Thymus (tissue), 11 donors: ENCODE measurements around the gene SOBP. TPM values are rescaled to one million over a fixed set of nuclear protein-coding genes. Genes with fewer than 3 reads are reported as not detected.

Experiments
- DNase-seq, 9 donors: peaks; one replicate each; pipeline ENCODE4 v3.0.0-alpha.2; 2013; ENCODE audit warnings: low spot score in 9 of 9, low read depth in 6 of 9, missing footprints in 1 of 9
- H3K27ac ChIP-seq, 2 donors: one replicate each; pipeline ENCODE4 v1.5.1; 2013; ENCODE audit warnings: control low read depth in 1 of 2, low read depth in 1 of 2, low read length in 1 of 2, mild to moderate bottlenecking in 1 of 2, moderate library complexity in 1 of 2
- H3K27me3 ChIP-seq, 2 donors: one replicate each; pipeline ENCODE4 v1.5.1; 2013; ENCODE audit warnings: low read length in 1 of 2; ENCODE audit not compliant: control insufficient read depth in 2 of 2, insufficient read depth in 1 of 2
- H3K36me3 ChIP-seq, 2 donors: one replicate each; pipeline ENCODE4 v1.5.1; 2013; ENCODE audit warnings: low read length in 1 of 2, mild to moderate bottlenecking in 1 of 2, moderate library complexity in 1 of 2; ENCODE audit not compliant: control insufficient read depth in 2 of 2, insufficient read depth in 2 of 2
- H3K4me1 ChIP-seq, 2 donors: one replicate each; pipeline ENCODE4 v1.5.1; 2013; ENCODE audit warnings: low read length in 2 of 2; ENCODE audit not compliant: control insufficient read depth in 2 of 2, insufficient read depth in 2 of 2
- H3K4me3 ChIP-seq, 2 donors: one replicate each; pipeline ENCODE4 v1.5.1; 2013; ENCODE audit warnings: low read length in 2 of 2, control low read depth in 1 of 2, mild to moderate bottlenecking in 1 of 2
- H3K9me3 ChIP-seq, 2 donors: one replicate each; pipeline ENCODE4 v1.5.1; 2013; ENCODE audit warnings: low read length in 1 of 2, mild to moderate bottlenecking in 1 of 2; ENCODE audit not compliant: control insufficient read depth in 2 of 2, insufficient read depth in 1 of 2
- WGBS: extraction: QIAGEN DNeasy Blood & Tissue Kit; methylation state at CpG from one replicate; pipeline ENCODE4 v1.1.7; 2013; 5-methylcytosine and 5-hydroxymethylcytosine counted together
- polyA plus RNA-seq: library from polyadenylated mRNA; stranded (reverse); fragments of 200-250 nt; gene quantifications from one replicate; pipeline ENCODE4 v1.2.3, GENCODE V29; 2013
- total RNA-seq: library from RNA; stranded (reverse); fragments of 120-200 nt; gene quantifications from one replicate; pipeline ENCODE4 v1.2.4, GENCODE V29; 2013
- donor health status: healthy.

SOBP gene
- total and polyA plus RNA-seq, 2 donors: 4.1 to 4.2 TPM

DNA sequence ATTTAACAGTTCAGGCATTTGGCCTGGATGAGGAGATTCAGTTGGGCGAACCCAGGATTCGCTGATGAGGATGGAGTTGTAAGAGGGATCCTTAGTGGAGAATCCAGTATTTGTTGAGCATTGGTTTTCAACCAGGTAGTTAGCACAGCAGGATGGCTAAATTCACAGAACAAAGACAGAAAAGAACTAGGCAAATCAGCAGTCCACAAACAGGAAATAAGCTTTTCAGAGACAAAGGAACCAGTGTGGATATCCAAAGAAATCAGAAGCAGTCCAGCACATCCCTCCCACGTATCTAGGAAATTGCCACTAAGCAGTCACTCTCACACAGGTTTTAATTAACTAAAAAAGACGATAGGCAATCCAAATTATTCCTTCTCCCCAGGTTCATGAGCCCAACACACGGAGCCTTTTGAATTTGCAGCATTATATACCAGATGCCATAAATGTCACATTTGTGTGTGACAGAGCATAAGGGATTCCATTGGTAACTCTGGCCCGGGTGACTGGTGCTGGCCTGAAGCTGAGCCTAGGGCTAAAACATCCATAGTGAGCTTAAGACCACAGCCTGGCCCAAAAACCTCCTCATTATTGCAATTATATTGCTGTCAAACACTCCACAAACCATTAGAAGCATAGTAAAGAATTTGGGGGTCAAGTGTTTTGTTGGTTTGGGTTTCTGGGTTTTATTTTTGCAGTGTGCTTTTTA, 131.5 kb downstream of the SOBP start:
- WGBS: 96% methylated on average over 6 of the region's 6 CpGs
- peaks cover 0 to 2% of the 10 kb centered on the region in 2 donors for H3K27me3 ChIP-seq

DNA sequence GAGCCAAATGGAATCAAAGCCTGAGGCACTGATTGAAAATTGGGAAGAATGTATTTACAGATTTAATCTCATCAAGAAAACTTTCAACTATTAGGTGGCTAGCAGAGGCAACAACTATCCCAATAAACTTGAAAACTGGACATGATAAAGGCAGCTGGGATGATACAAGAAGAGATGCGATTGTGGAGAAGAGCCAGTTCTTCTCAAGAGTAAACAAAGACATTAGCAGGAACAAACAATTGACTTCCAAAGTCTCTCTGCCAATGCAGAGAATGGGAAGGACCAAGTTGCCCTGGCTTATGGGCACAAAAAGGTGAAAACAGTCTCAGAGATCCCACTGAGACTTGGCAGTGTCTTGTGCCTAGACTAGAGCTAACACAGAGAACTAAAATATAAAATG, 132.4 kb downstream of the SOBP start:
- Histone ChIP-seq H3K4me1 (peaks cover 7 to 16% of the 10 kb centered on the region in 2 donors), H3K36me3 (no peaks in the 10 kb centered on the region), H3K27ac (no peak overlapping the region), H3K27me3 (peaks cover 0 to 5% of the 10 kb centered on the region in 2 donors), H3K9me3 (no peaks in the 10 kb centered on the region), H3K4me3 (no peak overlapping the region)
- DNase-seq: no peak
- WGBS: 98% methylated on average over 1 of the region's 1 CpG

More for the DNA sequence above, 131.5 kb downstream of the SOBP start:
- Histone ChIP-seq H3K4me1 (peaks cover 7 to 16% of the 10 kb centered on the region in 2 donors), H3K4me3 (no peak overlapping the region), H3K27ac (no peak overlapping the region), H3K36me3 (no peaks in the 10 kb centered on the region), H3K9me3 (no peaks in the 10 kb centered on the region)
- DNase-seq: no peak

DNA sequence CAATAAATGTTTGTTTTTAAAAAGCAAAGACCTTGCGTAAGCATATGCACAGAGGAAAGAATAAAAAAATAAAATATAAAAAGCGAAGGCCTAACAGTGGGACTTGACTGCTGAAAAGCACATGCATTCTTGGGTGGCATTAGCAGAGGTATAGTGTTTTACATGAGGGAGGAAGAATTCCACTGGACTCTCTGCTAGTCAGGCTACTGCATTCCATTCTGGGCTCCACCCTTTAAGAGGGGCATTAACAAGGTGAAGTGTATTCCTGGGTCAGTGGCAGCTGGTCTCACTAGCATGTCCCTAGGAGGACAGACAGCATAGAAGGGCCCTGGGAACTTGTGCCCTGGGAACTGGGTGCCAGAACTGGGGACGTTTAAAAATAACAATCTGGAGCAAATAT, 134.1 kb downstream of the SOBP start:
- WGBS: 96% methylated on average over 3 of the region's 3 CpGs
- no peaks in the 10 kb centered on the region for H3K9me3 ChIP-seq
- no peak for DNase-seq

DNA sequence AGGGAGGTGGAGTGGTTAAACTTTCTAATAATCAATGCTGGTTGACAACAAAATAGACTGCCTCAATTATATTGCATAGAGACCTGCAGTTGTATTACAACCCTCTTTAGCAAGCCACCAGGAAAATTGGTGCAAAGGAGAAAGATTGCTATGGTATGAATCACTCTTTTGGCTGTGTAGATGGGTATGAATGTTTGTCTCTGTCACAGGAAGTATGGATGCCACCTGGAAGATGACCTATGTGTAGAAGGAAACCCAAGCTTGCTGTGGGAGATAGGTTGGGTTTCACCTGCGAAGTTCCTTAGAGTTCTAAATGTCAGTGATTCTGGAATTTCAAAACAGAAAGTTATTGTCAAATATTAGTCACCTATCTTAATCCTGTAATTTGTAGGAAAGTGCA, 134.6 kb downstream of the SOBP start:
- WGBS: 94% methylated on average over 1 of the region's 1 CpG
- H3K36me3 ChIP-seq: no peaks in the 10 kb centered on the region
- H3K27me3 ChIP-seq: peaks cover 0 to 16% of the 10 kb centered on the region in 2 donors
- H3K4me3 ChIP-seq: no peak overlapping the region
- no peaks in the 10 kb centered on the region for H3K4me1 ChIP-seq
- H3K9me3 ChIP-seq: no peaks in the 10 kb centered on the region
- no peak overlapping the region for H3K27ac ChIP-seq
- DNase-seq: no peak

More for the DNA sequence above, 134.1 kb downstream of the SOBP start:
- H3K4me1 ChIP-seq: peaks cover 0 to 4% of the 10 kb centered on the region in 2 donors
- H3K36me3 ChIP-seq: no peaks in the 10 kb centered on the region
- no peak overlapping the region for H3K27ac ChIP-seq
- no peak overlapping the region for H3K4me3 ChIP-seq
- peaks cover 0 to 11% of the 10 kb centered on the region in 2 donors for H3K27me3 ChIP-seq

DNA sequence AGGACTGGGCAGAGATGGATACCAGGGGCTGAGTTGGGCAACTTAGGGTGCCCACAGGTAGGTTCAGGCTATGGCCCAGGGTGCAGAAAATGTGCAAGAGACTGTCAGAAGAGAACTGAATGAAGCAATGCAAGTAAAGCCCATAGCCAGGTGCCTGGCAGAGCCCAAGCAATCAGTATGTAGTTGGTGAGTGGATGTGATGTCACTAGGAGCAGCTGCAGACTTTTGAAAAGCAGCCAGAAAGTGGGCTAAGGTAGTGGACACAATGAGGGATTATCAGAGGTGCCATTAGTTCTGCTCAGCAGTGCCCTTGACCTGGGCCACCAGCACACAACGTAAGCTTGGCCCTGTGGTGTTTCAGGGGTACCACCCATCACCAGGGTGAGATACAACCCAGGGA, 135.3 kb downstream of the SOBP start:
- Histone ChIP-seq H3K9me3 (no peaks in the 10 kb centered on the region), H3K36me3 (no peaks in the 10 kb centered on the region), H3K27me3 (peaks cover 0 to 20% of the 10 kb centered on the region in 2 donors), H3K4me3 (no peak overlapping the region), H3K27ac (no peak overlapping the region), H3K4me1 (no peaks in the 10 kb centered on the region)
- no peak for DNase-seq
- 98% methylated on average over 1 of the region's 1 CpG for WGBS

DNA sequence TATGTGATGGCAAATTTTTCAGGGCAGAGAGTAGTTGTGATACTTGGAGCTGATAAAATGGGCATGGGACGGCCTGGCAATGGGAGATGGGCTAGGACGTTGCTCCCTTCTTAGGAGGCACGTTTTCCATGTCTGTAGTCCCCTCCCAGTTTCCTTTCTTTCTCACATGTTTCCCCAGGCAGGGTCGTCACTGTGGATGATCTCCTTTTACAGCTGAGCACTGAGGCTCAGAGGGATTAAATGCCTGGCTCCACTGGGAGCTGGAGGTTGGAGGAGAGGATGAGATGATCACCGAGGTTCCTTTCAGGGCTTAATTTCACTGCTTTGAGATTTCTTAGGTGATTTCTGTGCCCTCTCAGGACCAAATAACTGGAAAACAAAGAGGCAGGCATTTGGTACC, 136.7 kb downstream of the SOBP start:
- Histone ChIP-seq H3K36me3 (no peaks in the 10 kb centered on the region), H3K27me3 (peaks cover 0 to 24% of the 10 kb centered on the region in 2 donors), H3K9me3 (no peaks in the 10 kb centered on the region), H3K27ac (no peak overlapping the region), H3K4me3 (no peak overlapping the region), H3K4me1 (no peaks in the 10 kb centered on the region)
- WGBS: 97% methylated on average over 5 of the region's 5 CpGs
- no peak for DNase-seq

DNA sequence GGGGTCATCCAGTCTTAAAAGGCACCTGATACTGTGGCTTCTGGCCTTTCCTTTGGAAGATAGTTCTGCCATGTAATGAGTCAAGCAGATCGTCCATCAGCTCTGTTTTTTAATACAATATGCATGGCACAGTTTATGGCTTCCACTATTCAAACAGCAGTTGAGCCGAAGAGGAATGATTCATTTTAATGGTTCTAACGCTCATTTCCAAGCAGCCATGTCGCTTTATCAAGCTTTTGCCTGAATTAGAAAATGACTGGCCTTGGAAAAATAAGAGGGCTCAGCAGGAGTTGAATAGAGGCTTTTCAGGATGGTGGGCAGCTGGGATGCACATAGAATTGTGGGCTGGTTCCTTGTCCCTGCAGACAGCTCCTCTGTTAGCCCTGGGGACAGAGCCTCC, 138.1 kb downstream of the SOBP start:
- Histone ChIP-seq H3K27ac (no peak overlapping the region), H3K4me3 (no peak overlapping the region), H3K36me3 (no peaks in the 10 kb centered on the region), H3K9me3 (no peaks in the 10 kb centered on the region), H3K4me1 (no peaks in the 10 kb centered on the region), H3K27me3 (peaks cover 3 to 37% of the 10 kb centered on the region in 2 donors)
- 97% methylated on average over 4 of the region's 4 CpGs for WGBS
- DNase-seq: no peak

DNA sequence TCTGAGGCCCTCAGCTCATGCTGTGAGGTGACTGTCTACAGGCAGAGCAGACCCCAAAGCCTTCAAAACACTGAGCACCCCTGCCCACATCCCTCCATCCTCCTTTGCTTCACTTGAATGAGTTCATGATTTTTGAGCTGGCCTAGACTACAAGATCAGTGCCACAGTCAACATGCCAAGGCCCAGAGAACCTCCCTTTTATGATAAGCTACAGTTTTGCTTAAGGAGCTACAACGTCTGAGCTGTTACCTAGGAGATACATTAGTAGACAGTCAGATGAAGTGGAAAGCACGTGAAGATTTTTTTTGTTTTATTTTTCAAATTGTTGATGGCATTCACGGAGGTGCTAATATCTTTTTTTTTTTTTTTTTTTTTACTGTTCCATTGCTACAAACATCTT, 139.0 kb downstream of the SOBP start:
- H3K4me3 ChIP-seq: no peak overlapping the region
- peaks cover 12 to 46% of the 10 kb centered on the region in 2 donors for H3K27me3 ChIP-seq
- WGBS: 97% methylated on average over 3 of the region's 3 CpGs
- no peaks in the 10 kb centered on the region for H3K36me3 ChIP-seq
- peaks cover 0 to 4% of the 10 kb centered on the region in 2 donors for H3K9me3 ChIP-seq
- DNase-seq: no peak
- no peak overlapping the region for H3K27ac ChIP-seq
- no peaks in the 10 kb centered on the region for H3K4me1 ChIP-seq

DNA sequence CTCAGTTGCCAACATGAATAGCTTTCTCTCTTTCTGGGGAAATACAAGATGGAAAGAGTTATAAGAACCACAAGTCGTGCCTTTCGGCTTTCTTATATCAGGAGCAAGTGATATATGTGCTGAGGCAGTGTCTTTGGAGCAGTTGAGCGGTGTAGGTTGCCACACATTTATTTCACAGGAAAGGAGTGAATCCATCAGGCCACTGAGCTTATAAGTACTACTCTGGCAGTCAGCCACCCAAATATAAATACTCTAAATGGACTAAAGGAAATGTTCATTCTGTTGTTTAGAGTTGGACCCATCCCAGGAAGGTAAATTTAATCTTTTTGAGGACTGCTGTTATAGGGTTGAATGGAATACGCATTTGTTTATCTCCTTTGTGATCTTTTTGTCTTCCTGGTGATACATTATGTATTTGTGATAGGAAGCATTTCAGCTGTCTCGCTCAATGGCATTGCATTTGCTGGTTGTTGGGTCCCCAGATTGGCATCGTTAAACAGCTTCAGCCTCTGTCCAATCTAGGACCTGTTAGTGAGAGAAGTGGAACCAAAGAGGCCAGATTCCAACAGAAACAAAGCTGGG, 139.7 kb downstream of the SOBP start:
- Histone ChIP-seq H3K4me3 (no peak overlapping the region), H3K27me3 (peaks cover 18 to 54% of the 10 kb centered on the region in 2 donors), H3K27ac (no peak overlapping the region), H3K36me3 (no peaks in the 10 kb centered on the region), H3K4me1 (peaks cover 0 to 3% of the 10 kb centered on the region in 2 donors), H3K9me3 (peaks cover 0 to 5% of the 10 kb centered on the region in 2 donors)
- DNase-seq: no peak
- 89% methylated on average over 6 of the region's 6 CpGs for WGBS
